ENCODE results near the gene LIN7C. TPM values are rescaled to one million over a fixed set of nuclear protein-coding genes. Genes with fewer than 3 reads are reported as not detected.

Gene LIN7C
- total RNA-seq, 2 donors from 2014 or later: 16.9 to 23.5 TPM

DNA sequence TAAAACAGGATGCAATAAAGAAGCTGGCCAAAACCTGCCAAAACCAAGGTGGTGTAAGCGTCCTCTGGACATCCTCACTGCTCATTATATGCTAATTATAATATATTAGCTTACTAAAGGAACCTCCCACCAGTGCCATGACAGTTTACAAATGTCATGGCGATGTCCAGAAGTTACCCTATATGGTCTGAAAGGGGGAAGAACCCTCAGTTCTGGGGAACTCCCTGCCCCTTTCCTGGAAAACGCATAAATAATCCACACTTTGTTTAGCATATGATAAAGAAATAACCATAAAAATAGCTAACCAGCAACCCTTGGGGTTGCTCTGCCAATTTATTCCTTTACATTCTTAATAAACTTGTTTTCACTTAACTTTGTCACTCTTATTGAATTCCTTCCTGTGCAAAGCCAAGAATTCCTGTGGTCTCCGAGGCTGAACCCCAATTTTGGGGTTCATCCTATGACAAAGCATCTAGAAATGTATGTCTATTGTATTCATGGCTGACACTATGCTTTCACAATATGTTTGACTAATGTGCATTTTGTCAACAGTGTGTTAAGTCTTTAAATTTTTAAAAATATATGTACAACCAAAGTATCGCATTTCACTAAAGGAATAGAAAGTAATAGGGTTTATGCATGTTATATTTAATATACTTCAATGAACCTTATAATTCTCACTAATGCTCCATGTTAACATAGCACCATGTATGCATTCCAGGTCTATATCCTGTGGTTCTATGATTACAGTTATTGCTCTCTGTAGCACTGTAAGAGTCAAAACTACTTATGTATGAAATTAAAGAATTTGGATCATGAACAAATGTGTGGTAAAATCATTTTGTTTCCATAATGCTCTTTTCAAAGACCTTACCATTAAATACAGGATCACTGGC, 59.0 kb downstream of the LIN7C start:
- Mint-ChIP-seq H3K4me1 (ENCODE audit: low read depth) (no peaks in the 10 kb centered on the region), H3K36me3 (ENCODE audit: insufficient read depth in 2 of 2) (no peaks in the 10 kb centered on the region), H3K9me3 (no peaks in the 10 kb centered on the region), H3K27me3 (ENCODE audit: low read depth) (no peaks in the 10 kb centered on the region), H3K4me3 (no peak overlapping the region), H3K27ac (no peak overlapping the region)
- DNase-seq (no peak), ATAC-seq (replicated peaks in 1 of 2) (no peak)

DNA sequence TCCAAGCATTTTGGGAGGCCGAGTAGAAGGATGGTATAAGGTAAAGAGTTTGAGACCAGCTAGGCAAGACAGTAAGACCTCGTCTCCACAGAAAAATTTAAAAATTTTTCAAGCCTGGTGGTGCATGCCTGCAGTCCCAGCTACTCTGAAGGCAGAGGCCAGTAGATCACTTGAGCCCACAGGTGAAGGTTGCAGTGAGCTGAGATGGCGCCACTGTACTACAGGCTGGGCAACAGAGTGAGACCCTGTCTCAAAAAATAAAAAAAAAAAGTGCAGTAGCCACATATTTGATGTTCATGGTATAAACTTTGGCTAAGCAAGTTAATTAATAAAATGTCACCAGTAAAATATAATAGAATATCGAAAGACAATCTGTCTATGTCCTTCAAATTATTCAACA, 60.9 kb downstream of the LIN7C start:
- no peaks in the 10 kb centered on the region for H3K36me3 Mint-ChIP-seq (ENCODE audit: insufficient read depth in 2 of 2)
- DNase-seq: no peak
- ATAC-seq (replicated peaks in 1 of 2): no peak
- no peak overlapping the region for H3K27ac Mint-ChIP-seq
- H3K27me3 Mint-ChIP-seq (ENCODE audit: low read depth): peaks cover 11% of the 10 kb centered on the region
- H3K9me3 Mint-ChIP-seq: no peaks in the 10 kb centered on the region
- H3K4me3 Mint-ChIP-seq: no peak overlapping the region
- H3K4me1 Mint-ChIP-seq (ENCODE audit: low read depth): no peaks in the 10 kb centered on the region

DNA sequence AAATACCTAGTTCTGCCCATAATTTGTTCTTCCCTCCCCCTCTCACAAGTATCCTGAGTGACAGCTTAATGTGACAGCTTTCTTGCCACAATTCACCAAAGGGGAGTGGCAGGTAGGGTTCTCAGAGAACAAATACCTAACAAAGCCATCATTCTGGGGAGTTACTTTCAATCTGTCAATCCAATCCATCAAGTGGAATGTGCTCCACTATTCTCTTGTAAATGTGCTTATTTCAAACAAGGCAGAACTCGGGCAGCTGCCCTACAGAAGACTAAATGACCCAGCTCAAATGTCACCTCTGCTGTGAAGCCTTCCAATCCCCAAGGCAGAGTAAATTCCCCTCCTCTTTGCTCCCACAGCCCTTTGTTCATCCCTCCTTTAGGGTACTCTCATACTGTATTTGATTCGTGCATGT, 61.8 kb downstream of the LIN7C start:
- no peak overlapping the region for H3K4me3 Mint-ChIP-seq
- no peaks in the 10 kb centered on the region for H3K9me3 Mint-ChIP-seq

More for the DNA sequence above, 61.8 kb downstream of the LIN7C start:
- ATAC-seq (replicated peaks in 1 of 2) (no peak), DNase-seq (no peak)
- Mint-ChIP-seq H3K27me3 (ENCODE audit: low read depth) (peaks cover 11% of the 10 kb centered on the region), H3K36me3 (ENCODE audit: insufficient read depth in 2 of 2) (no peaks in the 10 kb centered on the region), H3K27ac (no peak overlapping the region), H3K4me1 (ENCODE audit: low read depth) (no peaks in the 10 kb centered on the region)

Other genes with a start within 250 kb of the LIN7C start
- gene CCDC34, start 143.6 kb downstream of the LIN7C start, total RNA-seq: 10 to 100 TPM; 16.0 to 20.2 TPM
- gene LGR4, start 34.0 kb downstream of the LIN7C start, total RNA-seq: under 1 TPM; 0.05 to 0.30 TPM
- gene BDNF, start 193.7 kb upstream of the LIN7C start, total RNA-seq: not detected

Measured in activated T-cell treated with anti-CD3 and anti-CD28 coated beads, Interleukin-2, amount 50 U/mL, for 72 hours (primary cell).